IPS-NIHi7 (cell line): ENCODE measurements around the gene ATXN10.

Source experiments
- DNase-seq: peaks from one replicate; pipeline ENCODE4 v3.0.0; 2012; ENCODE audit warnings: mixed read lengths; ENCODE audit errors: extremely low spot score

ATXN10 gene

DNA sequence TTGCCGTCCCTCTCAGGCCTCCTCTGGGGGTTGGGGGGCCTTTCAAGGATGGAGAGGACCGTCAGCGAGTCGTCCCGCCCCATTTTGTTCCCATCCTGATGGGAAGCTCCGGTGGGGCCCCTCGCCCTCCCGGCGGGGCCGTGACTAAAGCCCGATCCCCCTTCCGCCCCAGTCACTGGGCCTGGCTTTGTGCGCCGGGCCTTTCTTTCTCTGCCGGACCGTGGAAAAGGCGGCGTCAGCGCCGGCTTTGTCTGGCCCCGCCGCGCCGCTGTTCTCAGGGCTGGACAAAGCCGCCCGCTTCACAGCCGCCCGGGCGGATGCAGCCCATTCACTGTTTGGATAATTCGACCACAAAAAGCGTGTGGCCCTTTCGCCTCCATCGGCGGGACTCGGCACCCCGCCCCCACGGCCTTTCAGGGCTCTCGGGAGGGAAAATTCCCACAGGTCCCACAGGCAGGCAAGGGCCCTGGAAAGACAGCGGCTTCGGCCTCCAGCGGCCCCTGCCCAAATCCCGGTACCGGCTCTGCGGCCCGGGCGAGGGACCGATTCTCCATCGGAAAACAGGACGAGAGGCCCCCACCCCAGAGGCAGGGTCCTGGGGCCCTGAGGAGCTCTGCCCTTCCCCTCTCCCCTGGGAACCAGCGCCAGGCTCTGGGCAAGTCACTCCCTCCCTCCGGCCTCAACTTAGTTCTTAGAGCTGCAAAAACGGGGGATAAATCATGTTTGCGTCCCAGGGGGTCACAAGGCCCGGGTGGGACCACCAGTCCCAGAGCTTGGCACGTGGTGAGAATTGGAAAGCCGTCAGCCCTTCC, 218.1 kb downstream of the ATXN10 start:
- DNase-seq = no peak

DNA sequence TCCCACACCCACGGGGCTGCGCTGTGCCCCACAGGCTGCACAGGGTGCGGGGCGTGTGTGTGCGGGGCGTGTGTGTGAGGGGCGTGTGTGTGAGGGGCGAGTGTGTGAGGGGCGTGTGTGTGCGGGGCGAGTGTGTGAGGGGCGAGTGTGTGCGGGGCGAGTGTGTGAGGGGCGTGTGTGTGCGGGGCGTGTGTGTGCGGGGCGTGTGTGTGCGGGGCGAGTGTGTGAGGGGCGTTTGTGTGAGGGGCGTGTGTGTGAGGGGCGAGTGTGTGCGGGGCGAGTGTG, 218.7 kb downstream of the ATXN10 start:
- DNase-seq = no peak

DNA sequence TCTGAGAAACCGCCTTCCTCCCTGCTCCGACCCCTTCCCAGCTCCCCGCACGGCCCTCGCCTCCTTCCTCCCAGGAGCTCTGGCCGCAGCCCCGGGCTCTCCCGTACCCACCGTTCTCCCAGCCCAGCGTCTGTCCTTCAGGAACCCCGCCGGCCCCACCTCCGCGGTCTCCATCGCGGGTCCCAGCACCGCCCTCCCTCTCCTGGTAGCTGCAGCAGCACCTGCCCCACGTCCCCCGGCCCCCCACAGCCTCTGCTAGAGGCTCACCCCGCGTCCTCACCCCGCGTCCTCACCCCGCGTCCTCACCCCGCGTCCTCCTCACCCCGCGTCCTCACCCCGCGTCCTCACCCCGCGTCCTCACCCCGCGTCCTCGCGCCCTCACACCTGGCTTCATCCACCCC, 219.4 kb downstream of the ATXN10 start:
- DNase-seq = no peak

DNA sequence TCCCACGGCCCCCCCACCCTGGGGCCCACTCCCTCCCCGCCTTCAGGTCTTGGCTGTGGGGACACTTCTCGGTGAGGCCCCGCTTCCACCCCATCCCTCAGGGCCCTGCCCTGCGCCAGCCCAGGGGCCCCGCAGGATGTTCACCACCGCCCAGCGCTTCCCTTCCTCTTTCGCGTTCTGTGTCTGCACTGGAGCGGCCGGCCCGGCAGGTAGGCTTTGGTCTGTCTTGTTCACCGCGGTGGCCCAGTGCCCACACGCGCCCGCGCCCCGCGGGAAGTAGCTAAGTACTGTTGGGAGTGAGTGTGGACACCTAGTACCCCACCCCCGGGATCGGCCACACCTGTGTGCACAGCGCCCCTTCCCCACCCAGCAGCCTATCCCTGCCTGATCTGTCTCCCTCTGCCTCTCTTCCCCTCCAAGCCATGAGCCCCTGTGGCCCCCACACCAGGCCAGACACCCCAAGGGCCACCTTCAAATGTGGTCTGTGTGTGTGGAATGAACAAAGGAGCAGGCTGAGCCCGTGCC, 219.9 kb downstream of the ATXN10 start:
- DNase-seq = no peak

DNA sequence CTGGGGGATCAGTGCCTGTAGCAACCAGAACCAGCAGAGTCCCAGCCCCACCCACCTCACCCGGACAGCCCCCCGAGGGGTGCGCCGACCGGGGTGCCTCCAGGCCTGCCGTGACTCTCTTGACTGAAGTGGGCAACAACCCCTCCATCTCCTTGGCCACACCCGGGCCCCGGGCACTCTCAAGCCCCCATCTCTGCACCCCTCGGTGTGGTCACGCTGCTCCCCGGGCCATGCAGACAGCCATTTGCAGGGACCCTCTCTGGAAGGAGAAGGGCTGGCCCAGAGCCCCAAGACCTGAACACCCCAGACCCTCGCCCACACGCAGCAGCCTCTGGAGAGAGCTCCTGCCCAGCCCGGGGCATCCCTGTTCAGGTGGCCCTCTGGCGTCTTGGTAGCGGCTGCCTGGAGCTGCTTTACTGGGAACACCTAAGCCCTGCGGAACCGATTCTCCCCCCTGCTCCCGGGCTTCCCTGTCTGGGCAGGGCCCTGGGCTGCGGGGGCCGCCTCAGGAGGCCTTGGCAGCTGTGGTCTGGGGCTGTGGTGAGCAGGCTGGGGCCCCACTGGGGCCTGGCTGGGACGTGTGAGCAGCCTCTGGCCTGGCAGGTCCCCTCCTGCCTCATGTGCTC, 220.5 kb downstream of the ATXN10 start:
- DNase-seq = no peak

DNA sequence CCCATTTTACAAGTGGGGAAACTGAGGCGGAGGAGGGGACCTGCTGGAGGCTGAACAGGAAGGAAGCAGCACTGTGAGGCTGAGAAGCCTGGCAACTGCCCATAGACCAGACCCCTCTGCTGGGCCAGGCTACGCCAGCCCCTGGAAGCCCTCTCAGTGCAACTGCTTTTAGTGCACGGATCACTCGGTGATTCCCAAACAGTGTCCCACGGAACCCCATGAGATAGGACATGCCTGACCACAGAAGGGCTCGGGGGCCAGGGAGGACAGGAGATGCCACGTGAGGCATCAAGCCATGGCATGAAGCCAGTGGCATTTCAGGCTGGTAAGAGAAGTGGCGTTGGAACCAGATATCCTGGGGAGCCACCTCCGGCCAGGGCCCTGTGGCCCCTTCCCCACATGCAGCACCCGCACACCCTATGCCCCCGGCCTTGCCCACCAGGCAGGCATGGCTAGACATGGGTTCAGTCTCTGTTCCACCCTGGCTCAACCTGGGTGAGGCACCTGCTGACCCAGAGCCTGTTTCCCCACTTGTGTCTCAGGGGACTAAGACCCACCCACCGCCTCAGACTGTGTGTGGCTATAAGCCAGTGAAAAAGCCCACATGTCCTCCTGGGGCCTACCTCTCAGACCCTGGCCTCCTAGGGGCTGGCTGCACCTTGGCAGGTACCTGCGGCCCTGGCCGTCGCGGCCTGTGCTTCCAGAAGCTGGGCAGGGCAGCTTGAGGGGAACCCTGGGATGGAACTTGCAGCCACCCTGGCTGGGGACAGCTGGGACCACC, 221.2 kb downstream of the ATXN10 start:
- no peak for DNase-seq

DNA sequence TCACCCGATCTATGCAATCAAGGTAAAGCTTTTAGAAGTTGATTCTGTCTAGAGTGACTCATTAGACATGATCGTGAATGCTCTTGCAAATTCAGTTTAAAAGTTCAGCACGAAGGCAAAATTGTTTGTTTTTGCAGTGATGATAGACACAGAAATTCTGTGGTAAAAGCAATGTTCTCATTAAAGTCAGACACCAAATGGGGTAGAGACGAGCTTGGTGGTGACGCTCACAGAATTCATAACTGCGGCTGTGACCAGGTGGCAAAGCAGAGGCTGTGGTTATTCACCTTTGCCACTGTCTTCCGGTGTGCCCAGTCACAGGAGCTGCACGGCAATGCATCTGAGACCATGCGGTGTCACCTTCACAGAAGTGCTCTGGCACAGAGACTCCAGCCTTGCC, 221.9 kb downstream of the ATXN10 start:
- DNase-seq = no peak
